Lung (tissue), 12 donors: ENCODE data around the gene PCSK6. TPM values are rescaled to one million over a fixed set of nuclear protein-coding genes. Genes with fewer than 3 reads are reported as not detected.

Source experiments
- ATAC-seq: fragments of 200-7000 bp; cut with Tn5 transposase; one replicate; pipeline ENCODE4 v1.9.1; 2020; ENCODE audit warnings: moderate number of reproducible peaks; ENCODE audit not compliant: insufficient read depth, low FRiP score
- DNase-seq, 3 donors: peaks; one replicate each; pipeline ENCODE4 v3.0.0-alpha.2; 2013 to 2017
- H3K27ac ChIP-seq, 2 donors: one replicate each; pipeline ENCODE4 v1.5.1; 2013; ENCODE audit warnings: mild to moderate bottlenecking in 2 of 2, moderate library complexity in 2 of 2, control low read depth in 1 of 2, inconsistent platforms in 1 of 2, low read depth in 1 of 2, low read length in 1 of 2
- H3K27me3 ChIP-seq, 3 donors: one replicate each; pipeline ENCODE4 v1.5.1; 2013; ENCODE audit warnings: low read length in 2 of 3; ENCODE audit not compliant: control insufficient read depth in 3 of 3, insufficient read depth in 3 of 3
- H3K36me3 ChIP-seq, 4 donors: one replicate each; pipeline ENCODE4 v1.5.1; 2013; ENCODE audit warnings: low read length in 4 of 4, mild to moderate bottlenecking in 1 of 4, moderate library complexity in 1 of 4; ENCODE audit not compliant: control insufficient read depth in 4 of 4, insufficient read depth in 4 of 4
- H3K4me1 ChIP-seq, 5 donors: one replicate each; pipeline ENCODE4 v1.5.1; 2013; ENCODE audit warnings: low read length in 5 of 5, mild to moderate bottlenecking in 2 of 5, moderate library complexity in 1 of 5; ENCODE audit not compliant: control insufficient read depth in 5 of 5, insufficient read depth in 5 of 5
- H3K4me3 ChIP-seq: one replicate; pipeline ENCODE4 v1.5.1; 2013; ENCODE audit warnings: mild to moderate bottlenecking, control low read depth, moderate library complexity
- H3K9ac ChIP-seq, 2 donors: one replicate each; pipeline ENCODE4 v1.5.1; 2013; ENCODE audit warnings: low read length in 2 of 2, control low read depth in 1 of 2; ENCODE audit not compliant: insufficient read depth in 1 of 2
- H3K9me3 ChIP-seq, 4 donors: one replicate each; pipeline ENCODE4 v1.5.1; 2013; ENCODE audit warnings: low read length in 3 of 4, mild to moderate bottlenecking in 1 of 4, moderate library complexity in 1 of 4; ENCODE audit not compliant: control insufficient read depth in 4 of 4, insufficient read depth in 3 of 4
- WGBS, 2 donors: extraction: QIAGEN DNeasy Blood & Tissue Kit; methylation state at CpG; one replicate each; pipeline ENCODE4 v1.1.7; 2013; 5-methylcytosine and 5-hydroxymethylcytosine counted together
- polyA plus RNA-seq, 2 donors: library from polyadenylated mRNA; stranded (reverse); fragments of 200-250 nt; gene quantifications; one replicate each; pipeline ENCODE4 v1.2.1, GENCODE V29; 2013
- total RNA-seq, 2 donors: library from RNA; depleted of rRNA in 1 of 2; stranded (reverse); fragments of >200 nt in 1 of 2; gene quantifications; one replicate each; pipeline ENCODE4 v1.2.1, GENCODE V29; 2014 to 2021
- TF ChIP-seq, protein P1 (sequence below): IDR thresholded peaks from 2 replicates; pipeline ENCODE4 v1.5.1; 2012; ENCODE audit warnings: mild to moderate bottlenecking; ENCODE audit errors: control extremely low read depth, extremely low read depth
- donor health status: control.
- donor health status: control.
- donor health status: Bipolar disorder and iron deficiency.
- donor health status: healthy.
- donor health status: DM: yes; HTN: yes; CAD: no.

Gene PCSK6
- total and polyA plus RNA-seq, 4 donors = 4.6 to 41.0 (median 8.4) TPM

DNA sequence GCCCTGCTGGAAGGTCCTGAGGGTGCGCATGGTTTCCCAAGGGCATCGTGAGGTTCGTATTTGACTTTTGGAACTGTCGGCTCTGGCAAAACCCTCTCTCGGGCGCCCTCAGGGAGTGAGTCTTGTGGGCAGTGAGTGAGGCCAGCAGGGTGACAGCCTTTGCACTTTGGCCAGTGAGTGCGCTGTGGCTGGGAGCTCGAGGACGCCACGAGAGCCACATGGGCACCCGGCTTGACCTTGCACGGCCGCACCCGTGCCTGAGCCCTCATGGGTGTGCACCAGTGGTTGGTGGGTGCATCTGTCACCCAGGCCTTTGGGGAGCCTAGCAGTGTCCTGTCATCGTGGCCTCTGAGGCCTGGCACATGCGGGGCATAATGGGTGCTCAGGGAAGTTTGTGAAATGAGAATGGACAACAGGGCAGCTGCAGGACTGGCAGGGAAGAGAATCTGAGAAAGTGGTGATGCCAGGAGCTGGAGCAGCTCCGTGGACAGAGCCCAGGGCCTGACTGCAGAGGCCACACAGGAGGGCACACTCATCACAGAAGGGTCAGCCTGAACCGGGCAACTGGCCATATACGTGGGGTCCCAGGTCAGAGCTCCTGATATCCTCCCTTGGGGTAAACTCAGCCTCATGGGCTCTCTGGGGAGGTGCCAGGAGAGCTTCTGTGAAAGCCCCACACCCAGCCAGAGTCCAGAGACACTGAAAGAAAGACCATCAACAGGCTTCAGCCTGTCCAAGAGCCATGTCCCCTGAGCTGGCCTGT, 164.1 kb downstream of the PCSK6 start:
- peaks cover 0 to under 1% (median 0%) of the 10 kb centered on the region in 5 donors for H3K4me1 ChIP-seq
- H3K36me3 ChIP-seq = no peaks in the 10 kb centered on the region
- ATAC-seq (no peak), DNase-seq (no peak)
- H3K9ac ChIP-seq = no peak overlapping the region
- TF ChIP-seq, protein P1, sequence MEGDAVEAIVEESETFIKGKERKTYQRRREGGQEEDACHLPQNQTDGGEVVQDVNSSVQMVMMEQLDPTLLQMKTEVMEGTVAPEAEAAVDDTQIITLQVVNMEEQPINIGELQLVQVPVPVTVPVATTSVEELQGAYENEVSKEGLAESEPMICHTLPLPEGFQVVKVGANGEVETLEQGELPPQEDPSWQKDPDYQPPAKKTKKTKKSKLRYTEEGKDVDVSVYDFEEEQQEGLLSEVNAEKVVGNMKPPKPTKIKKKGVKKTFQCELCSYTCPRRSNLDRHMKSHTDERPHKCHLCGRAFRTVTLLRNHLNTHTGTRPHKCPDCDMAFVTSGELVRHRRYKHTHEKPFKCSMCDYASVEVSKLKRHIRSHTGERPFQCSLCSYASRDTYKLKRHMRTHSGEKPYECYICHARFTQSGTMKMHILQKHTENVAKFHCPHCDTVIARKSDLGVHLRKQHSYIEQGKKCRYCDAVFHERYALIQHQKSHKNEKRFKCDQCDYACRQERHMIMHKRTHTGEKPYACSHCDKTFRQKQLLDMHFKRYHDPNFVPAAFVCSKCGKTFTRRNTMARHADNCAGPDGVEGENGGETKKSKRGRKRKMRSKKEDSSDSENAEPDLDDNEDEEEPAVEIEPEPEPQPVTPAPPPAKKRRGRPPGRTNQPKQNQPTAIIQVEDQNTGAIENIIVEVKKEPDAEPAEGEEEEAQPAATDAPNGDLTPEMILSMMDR = no peak
- no peak overlapping the region for H3K4me3 ChIP-seq
- H3K27ac ChIP-seq = no peak overlapping the region
- H3K9me3 ChIP-seq = no peaks in the 10 kb centered on the region
- WGBS, 2 donors = 95 to 97% methylated on average over 19 of the region's 19 CpGs
- H3K27me3 ChIP-seq = peaks cover 0 to 2% (median 0%) of the 10 kb centered on the region in 3 donors

DNA sequence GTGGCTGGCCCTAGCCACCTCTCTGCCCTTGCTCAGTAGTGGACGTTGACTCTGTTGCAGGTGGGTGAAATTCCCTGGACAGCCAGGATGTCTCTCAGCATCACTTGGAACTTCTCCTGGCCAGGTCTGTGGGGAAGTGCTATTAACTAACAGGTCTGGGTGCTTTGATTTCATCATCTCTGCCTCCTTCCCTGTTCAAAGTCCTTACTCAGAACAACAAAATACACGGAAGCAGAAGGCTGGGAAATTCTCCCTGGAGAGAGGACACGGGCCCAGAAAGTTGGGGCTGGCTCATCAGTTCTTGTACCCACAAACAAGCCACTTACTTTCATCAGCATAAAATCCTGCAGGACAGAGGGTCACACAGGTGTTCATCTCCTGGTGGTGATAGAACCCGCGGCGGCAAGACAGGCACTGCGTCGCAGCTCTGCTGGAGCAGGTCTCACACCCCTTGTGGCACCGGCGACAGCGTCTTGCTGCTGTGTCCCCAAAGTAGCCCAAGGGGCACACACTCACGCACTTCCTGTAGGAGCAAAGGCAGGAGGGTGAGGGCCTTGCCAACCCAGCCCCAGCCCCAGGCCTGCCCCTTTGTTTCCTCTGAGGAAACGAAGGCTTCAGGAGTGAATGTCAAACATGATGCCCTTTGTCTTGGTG, 164.9 kb downstream of the PCSK6 start:
- WGBS, 2 donors = 87% methylated on average over 13 of the region's 13 CpGs
- Histone ChIP-seq H3K4me1 (peaks cover 0 to 5% (median 0%) of the 10 kb centered on the region in 5 donors), H3K4me3 (no peak overlapping the region), H3K9me3 (no peaks in the 10 kb centered on the region), H3K27ac (no peak overlapping the region), H3K9ac (no peak overlapping the region), H3K27me3 (peaks cover 0 to 2% (median 0%) of the 10 kb centered on the region in 3 donors), H3K36me3 (no peaks in the 10 kb centered on the region)
- DNase-seq (no peak), ATAC-seq (no peak)
- TF ChIP-seq, protein P1 = no peak

DNA sequence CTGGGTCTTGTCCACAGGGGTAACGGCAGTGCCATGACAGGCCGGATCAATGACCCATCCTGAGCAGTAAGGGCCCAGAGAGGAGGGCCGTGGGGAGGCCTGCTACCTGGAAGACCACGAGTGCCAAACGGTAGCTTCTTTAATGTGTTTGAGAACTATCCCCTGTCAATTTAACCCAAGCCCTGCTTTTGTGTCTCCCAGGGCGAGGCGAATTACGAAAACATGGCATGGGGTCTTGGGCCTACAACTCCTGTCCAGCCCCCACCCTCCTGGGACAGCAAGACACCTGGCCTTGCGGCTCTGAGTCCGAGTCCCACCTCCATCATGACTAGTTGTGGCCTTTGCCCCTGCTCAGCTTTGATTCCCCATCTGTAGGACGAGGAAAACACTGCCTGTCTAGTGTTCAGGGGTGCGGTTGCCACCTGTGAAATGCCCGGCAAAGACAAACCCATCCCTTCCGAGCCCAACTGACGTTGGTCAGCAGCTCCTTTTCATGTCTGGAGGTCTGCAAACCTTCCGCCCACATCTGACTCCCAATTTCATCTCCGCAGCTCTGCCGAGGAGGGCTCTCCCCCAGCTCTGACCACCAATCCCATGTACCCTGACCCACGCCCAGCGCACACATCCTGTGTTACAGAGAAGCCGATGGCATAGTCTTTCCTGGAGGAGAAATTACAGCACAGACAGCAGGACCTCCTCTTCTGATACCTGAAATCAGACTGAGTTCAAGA, 165.5 kb downstream of the PCSK6 start:
- Histone ChIP-seq H3K27ac (no peak overlapping the region), H3K9ac (no peak overlapping the region), H3K4me3 (no peak overlapping the region), H3K36me3 (no peaks in the 10 kb centered on the region), H3K9me3 (no peaks in the 10 kb centered on the region), H3K27me3 (peaks cover 0 to 2% (median 0%) of the 10 kb centered on the region in 3 donors), H3K4me1 (peaks cover 0 to 11% (median 0%) of the 10 kb centered on the region in 5 donors)
- TF ChIP-seq, protein P1 = no peak
- ATAC-seq (no peak), DNase-seq (no peak)
- WGBS, 2 donors = 89 to 94% methylated on average over 21 of the region's 21 CpGs
